IMR-90 (cell line): ENCODE data around the gene IL22RA1. TPM values are rescaled to one million over a fixed set of nuclear protein-coding genes. Genes with fewer than 3 reads are reported as not detected.
A peak's percentile ranks its signal among the peaks of the same experiment; 100 is the strongest.

Experiments
- ATAC-seq: fragments of 200-7000 bp; cut with Tn5 transposase; 2 replicates; pipeline ENCODE4 v1.9.1; 2020; ENCODE audit warnings: low read depth, mild to moderate bottlenecking, moderate library complexity
- BruUV-seq: library from RNA; stranded (reverse); fragments of 400-500 nt; replicated peaks from 2 replicates; lab custom pipeline; 2021; lab: Mats Ljungman, UMichigan
- CTCF ChIA-PET: fragments of 300-600 bp; formaldehyde crosslinking; extraction: SDS; loops from one replicate; lab custom pipeline; 2021; ENCODE audit warnings: antibody characterized with exemption; lab: Yijun Ruan, JAX
- POLR2A ChIA-PET: fragments of 300-600 bp; sonication (Branson Sonifier 250); formaldehyde crosslinking; loops from one replicate; lab custom pipeline; 2022; ENCODE audit warnings: antibody characterized with exemption; ENCODE audit not compliant: unreplicated experiment; lab: Charles Lee
- DNase-seq: peaks from one replicate; pipeline ENCODE4 v3.0.0; 2013
- H2AFZ ChIP-seq: replicated peaks from 2 replicates; pipeline ENCODE3; 2013; ENCODE audit warnings: low read length, mild to moderate bottlenecking; ENCODE audit not compliant: poor library complexity
- H2AK5ac ChIP-seq: 2 replicates; pipeline ENCODE4 v1.6.1; 2013; ENCODE audit warnings: low read depth, low read length, inconsistent platforms
- H2AK9ac ChIP-seq: replicated peaks from 2 replicates; pipeline ENCODE3; 2013; ENCODE audit warnings: mild to moderate bottlenecking, low read depth, low read length, moderate library complexity; ENCODE audit not compliant: poor library complexity
- H2BK120ac ChIP-seq: 2 replicates; pipeline ENCODE4 v1.6.1; 2013; ENCODE audit warnings: low read depth, low read length, inconsistent platforms
- H2BK15ac ChIP-seq: 3 replicates; pipeline ENCODE4 v1.6.1; 2013; ENCODE audit warnings: low read depth, low read length, inconsistent platforms
- H2BK20ac ChIP-seq: 2 replicates; pipeline ENCODE4 v1.6.1; 2013; ENCODE audit warnings: low read depth, mild to moderate bottlenecking, inconsistent platforms, low read length, moderate library complexity
- H2BK5ac ChIP-seq: 2 replicates; pipeline ENCODE4 v1.6.1; 2013; ENCODE audit warnings: mild to moderate bottlenecking, low read depth, low read length, inconsistent platforms; ENCODE audit not compliant: poor library complexity, severe bottlenecking
- H3K14ac ChIP-seq: replicated peaks from 2 replicates; pipeline ENCODE4 v1.6.1; 2013; ENCODE audit warnings: low read depth, low read length, inconsistent platforms
- H3K18ac ChIP-seq: 2 replicates; pipeline ENCODE4 v1.6.1; 2013; ENCODE audit warnings: low read depth, low read length, control low read depth
- H3K23ac ChIP-seq: 2 replicates; pipeline ENCODE4 v1.6.1; 2013; ENCODE audit warnings: low read depth, low read length, inconsistent platforms
- H3K27ac ChIP-seq: 2 replicates; pipeline ENCODE4 v1.5.1; 2013; ENCODE audit warnings: mild to moderate bottlenecking, control low read depth, low read length; ENCODE audit not compliant: insufficient read depth
- H3K27me3 ChIP-seq: 2 replicates; pipeline ENCODE4 v1.6.1; 2013; ENCODE audit warnings: low read length; ENCODE audit not compliant: control insufficient read depth, insufficient read depth
- H3K36me3 ChIP-seq: 2 replicates; pipeline ENCODE4 v1.6.1; 2013; ENCODE audit warnings: low read length, mixed read lengths; ENCODE audit not compliant: control insufficient read depth, insufficient read depth
- H3K4ac ChIP-seq: 2 replicates; pipeline ENCODE4 v1.6.1; 2013; ENCODE audit warnings: low read depth, low read length, inconsistent platforms
- H3K4me1 ChIP-seq: 2 replicates; pipeline ENCODE4 v1.6.1; 2013; ENCODE audit warnings: low read length, mixed read lengths; ENCODE audit not compliant: control insufficient read depth, insufficient read depth
- H3K4me2 ChIP-seq: 2 replicates; pipeline ENCODE4 v1.6.1; 2013; ENCODE audit warnings: low read depth, mild to moderate bottlenecking, control low read depth, low read length, moderate library complexity
- H3K4me3 ChIP-seq: 2 replicates; pipeline ENCODE4 v1.5.1; 2013; ENCODE audit warnings: low read depth, mild to moderate bottlenecking, control low read depth, low read length, moderate library complexity; ENCODE audit not compliant: insufficient read depth
- H3K56ac ChIP-seq: 2 replicates; pipeline ENCODE4 v1.6.1; 2013; ENCODE audit warnings: low read length, inconsistent platforms; ENCODE audit not compliant: insufficient read depth; ENCODE audit errors: extremely low read depth
- H3K79me1 ChIP-seq, 2 experiments: 2 replicates each; pipeline ENCODE4 v1.6.1; 2013; ENCODE audit warnings: low read length in 2 of 2, inconsistent platforms in 1 of 2, low read depth in 1 of 2
- H3K9ac ChIP-seq: 2 replicates; pipeline ENCODE4 v1.6.1; 2013; ENCODE audit warnings: low read depth, low read length, control low read depth
- H3K9me1 ChIP-seq: 2 replicates; pipeline ENCODE4 v1.6.1; 2013; ENCODE audit warnings: low read length, inconsistent platforms; ENCODE audit not compliant: insufficient read depth
- H3K9me3 ChIP-seq: 2 replicates; pipeline ENCODE4 v1.6.1; 2013; ENCODE audit warnings: low read length; ENCODE audit not compliant: control insufficient read depth, insufficient read depth
- H4K20me1 ChIP-seq: 2 replicates; pipeline ENCODE4 v1.6.1; 2013; ENCODE audit warnings: low read length, inconsistent platforms; ENCODE audit not compliant: insufficient read depth
- H4K5ac ChIP-seq: 2 replicates; pipeline ENCODE4 v1.6.1; 2013; ENCODE audit warnings: mild to moderate bottlenecking, low read depth, low read length, control low read depth
- H4K8ac ChIP-seq, 2 experiments: 2 replicates each; pipeline ENCODE4 v1.6.1; 2013; ENCODE audit warnings: low read depth in 2 of 2, low read length in 2 of 2, control low read depth in 1 of 2, inconsistent platforms in 1 of 2
- H4K91ac ChIP-seq: 2 replicates; pipeline ENCODE4 v1.6.1; 2013; ENCODE audit warnings: low read depth, low read length, inconsistent platforms; ENCODE audit not compliant: insufficient read depth
- BHLHE40 ChIP-seq: fragments of 150-350 bp; IDR thresholded peaks from 2 replicates; pipeline ENCODE4 v1.6.1; 2016; ENCODE audit warnings: mild to moderate bottlenecking, low read depth, low read length
- FOS ChIP-seq: fragments of 150-350 bp; IDR thresholded peaks from 2 replicates; pipeline ENCODE4 v1.6.1; 2016; ENCODE audit warnings: low read depth, low read length
- MAFK ChIP-seq: IDR thresholded peaks from 2 replicates; pipeline ENCODE4 v1.6.1; 2012; ENCODE audit warnings: low read depth, low read length, improper control_type of control experiment
- SMC3 ChIP-seq: fragments of 150-350 bp; IDR thresholded peaks from 2 replicates; pipeline ENCODE4 v1.6.1; 2016; ENCODE audit warnings: low read depth, mild to moderate bottlenecking, antibody characterized with exemption, low read length, moderate library complexity
- WGBS, 2 experiments: methylation state at CpG; one replicate each; pipeline versions ENCODE4 v1.1.5 to v1.1.7; 2013; ENCODE audit warnings: missing lambda C conversion rate in 2 of 2; ENCODE audit not compliant: insufficient read length in 1 of 2; ENCODE audit errors: extremely low coverage in 2 of 2; 5-methylcytosine and 5-hydroxymethylcytosine counted together
- dilution Hi-C: fragments of 300-500 bp; cut with HindIII; formaldehyde crosslinking; loops from one replicate; pipeline ENCODE4 v1.14.3; 2018; ENCODE audit warnings: low sequenced_read_pairs; ENCODE audit not compliant: unreplicated experiment
- in situ Hi-C: fragments of 300-500 bp; cut with MboI; formaldehyde crosslinking; loops from 3 replicates; pipeline ENCODE4 v1.14.3; 2019; ENCODE audit warnings: low sequenced_read_pairs, inconsistent platforms, mixed read lengths
- intact Hi-C: fragments of 100-400 bp; cut with micrococcal nuclease; formaldehyde crosslinking; loops from 2 replicates; pipeline ENCODE4 v1.10.0; 2022
- polyA plus RNA-seq, 3 experiments: library from polyadenylated mRNA; depleted of rRNA; stranded (reverse); fragments of >200 nt; gene quantifications; 2 replicates each; pipeline ENCODE4 v1.2.3, GENCODE V29; 2012; ENCODE audit warnings: low replicate concordance in 1 of 3
- total RNA-seq: library from RNA; depleted of rRNA; stranded (reverse); fragments of >200 nt; gene quantifications from 2 replicates; pipeline ENCODE4 v1.2.3, GENCODE V29; 2012
- TF ChIP-seq, protein P1 (sequence below): fragments of 150-350 bp; IDR thresholded peaks from 2 replicates; pipeline ENCODE4 v1.6.1; 2017; ENCODE audit warnings: mild to moderate bottlenecking, antibody characterized with exemption, low read length, low read depth
- TF ChIP-seq, protein P2 (sequence below): conservative IDR thresholded peaks from 2 replicates; pipeline ENCODE4 v1.5.1; 2012; ENCODE audit warnings: mild to moderate bottlenecking, low read depth, low read length, improper control_type of control experiment

The IL22RA1 gene
- total and polyA plus RNA-seq, 2 of the 4 experiments (the other 2 are of a cell fraction) = not detected

DNA sequence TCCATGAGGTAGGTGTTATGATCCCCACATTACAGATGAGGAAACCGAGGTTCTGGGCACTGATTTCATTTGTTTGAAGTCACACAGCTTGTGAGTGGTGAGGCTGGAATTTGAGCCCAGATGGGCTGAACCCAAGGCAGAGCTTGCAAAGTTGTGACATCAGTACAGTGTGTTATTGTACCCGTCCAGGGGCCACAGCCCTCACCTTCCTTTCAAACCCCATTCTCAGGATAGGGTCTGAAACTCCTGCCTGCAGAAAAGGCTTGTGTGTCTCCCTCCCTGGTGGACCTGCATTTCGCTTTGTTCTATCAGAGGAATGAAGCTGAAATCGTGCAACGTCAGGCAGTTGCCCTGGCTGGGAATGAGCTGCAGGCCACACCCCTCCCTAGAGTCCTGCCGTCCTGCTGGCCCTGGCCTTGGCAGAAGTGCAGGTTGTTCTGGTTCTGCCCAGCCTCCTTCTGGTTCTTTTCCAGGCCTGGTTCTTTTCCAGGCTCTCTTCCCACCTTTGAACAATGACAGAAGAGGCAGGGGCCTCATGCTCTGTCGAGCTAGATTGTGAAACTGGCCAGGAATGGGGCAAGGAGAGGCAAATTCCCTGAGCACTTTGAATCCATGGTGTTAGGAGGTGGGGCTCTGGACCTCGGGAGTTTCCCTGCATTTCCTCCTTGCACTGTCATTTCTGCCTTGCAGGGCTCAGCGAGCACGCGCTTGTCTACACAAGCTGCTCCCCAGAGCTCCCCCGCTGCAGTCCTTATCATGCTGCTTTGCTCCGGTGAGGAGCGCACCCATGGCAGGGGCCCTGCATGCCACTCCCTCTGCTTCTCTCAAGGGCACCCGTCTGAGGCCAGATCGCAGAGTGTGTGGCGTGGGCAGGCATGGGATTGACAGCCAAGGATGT is 22.8 kb downstream of the IL22RA1 start:
- ChIA-PET CTCF (no interaction called here), POLR2A (no interaction called here)
- Histone ChIP-seq H3K4ac (no peak overlapping the region), H2BK5ac (no peak overlapping the region), H2BK120ac (no peak overlapping the region), H2BK15ac (no peak overlapping the region), H3K36me3 (no peaks in the 10 kb centered on the region), H3K27me3 (peaks cover 54% of the 10 kb centered on the region), H3K4me2 (no peak overlapping the region), H3K18ac (no peak overlapping the region), H3K79me1 (no peaks in the 10 kb centered on the region), H3K9me1 (no peaks in the 10 kb centered on the region), H3K4me3 (no peak overlapping the region), H4K20me1 (no peaks in the 10 kb centered on the region), H2AK5ac (no peak overlapping the region), H3K9ac (no peak overlapping the region), H3K23ac (no peak overlapping the region), H2AFZ (peak overlapping the region; percentile 4), H3K27ac (no peak overlapping the region), H2BK20ac (no peak overlapping the region), H4K5ac (no peak overlapping the region), H3K56ac (no peak overlapping the region), H3K9me3 (no peaks in the 10 kb centered on the region), H3K4me1 (peaks cover 2% of the 10 kb centered on the region; the same call in 1 of the 2 replicates), H4K91ac (no peak overlapping the region), H2AK9ac (no peak overlapping the region), H3K14ac (no peak overlapping the region), H4K8ac (no peak overlapping the region)
- DNase-seq (peak; percentile 17), ATAC-seq (peak; percentile 62)
- in situ Hi-C loops (no loop called here), dilution Hi-C loops (no loop called here), intact Hi-C loops (no loop called here)
- no TSS peak for BruUV-seq
- 70% methylated on average over 2 of the region's 17 CpGs; no CpG with 5 or more reads in 1 of the 2 experiments for WGBS, 2 experiments
- TF ChIP-seq FOS (no peak), MAFK (no peak), SMC3 (no peak), BHLHE40 (no peak)
- TF ChIP-seq, protein P1, sequence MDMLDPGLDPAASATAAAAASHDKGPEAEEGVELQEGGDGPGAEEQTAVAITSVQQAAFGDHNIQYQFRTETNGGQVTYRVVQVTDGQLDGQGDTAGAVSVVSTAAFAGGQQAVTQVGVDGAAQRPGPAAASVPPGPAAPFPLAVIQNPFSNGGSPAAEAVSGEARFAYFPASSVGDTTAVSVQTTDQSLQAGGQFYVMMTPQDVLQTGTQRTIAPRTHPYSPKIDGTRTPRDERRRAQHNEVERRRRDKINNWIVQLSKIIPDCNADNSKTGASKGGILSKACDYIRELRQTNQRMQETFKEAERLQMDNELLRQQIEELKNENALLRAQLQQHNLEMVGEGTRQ = no peak
- TF ChIP-seq, protein P2, sequence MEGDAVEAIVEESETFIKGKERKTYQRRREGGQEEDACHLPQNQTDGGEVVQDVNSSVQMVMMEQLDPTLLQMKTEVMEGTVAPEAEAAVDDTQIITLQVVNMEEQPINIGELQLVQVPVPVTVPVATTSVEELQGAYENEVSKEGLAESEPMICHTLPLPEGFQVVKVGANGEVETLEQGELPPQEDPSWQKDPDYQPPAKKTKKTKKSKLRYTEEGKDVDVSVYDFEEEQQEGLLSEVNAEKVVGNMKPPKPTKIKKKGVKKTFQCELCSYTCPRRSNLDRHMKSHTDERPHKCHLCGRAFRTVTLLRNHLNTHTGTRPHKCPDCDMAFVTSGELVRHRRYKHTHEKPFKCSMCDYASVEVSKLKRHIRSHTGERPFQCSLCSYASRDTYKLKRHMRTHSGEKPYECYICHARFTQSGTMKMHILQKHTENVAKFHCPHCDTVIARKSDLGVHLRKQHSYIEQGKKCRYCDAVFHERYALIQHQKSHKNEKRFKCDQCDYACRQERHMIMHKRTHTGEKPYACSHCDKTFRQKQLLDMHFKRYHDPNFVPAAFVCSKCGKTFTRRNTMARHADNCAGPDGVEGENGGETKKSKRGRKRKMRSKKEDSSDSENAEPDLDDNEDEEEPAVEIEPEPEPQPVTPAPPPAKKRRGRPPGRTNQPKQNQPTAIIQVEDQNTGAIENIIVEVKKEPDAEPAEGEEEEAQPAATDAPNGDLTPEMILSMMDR = no peak
